Measurements from ENCODE around the gene KSR1. TPM values are rescaled to one million over a fixed set of nuclear protein-coding genes. Genes with fewer than 3 reads are reported as not detected.

Gene KSR1
- total RNA-seq, 2 donors from 2014 or later = 99.9 to 142 TPM

GRCh38 chr17:27586203-27586721 lies 130.0 kb downstream of the KSR1 start:
- no peak overlapping the region for H3K27ac ChIP-seq
- ATAC-seq (no peak), DNase-seq (no peak)
- intact Hi-C loops (cut with DNase I) = loop anchor here (10.0 kb wide), 1 partner anchor 101 kb away; no protein-coding TSS in a partner anchor
- H3K27me3 ChIP-seq = no peaks in the 10 kb centered on the region
- TF ChIP-seq POLR2A (IDR thresholded peaks at IDR 0.05) = no peak
- TF ChIP-seq CTCF (IDR thresholded peaks at IDR 0.05) = no peak
- H3K36me3 ChIP-seq (replicated peaks in 1 of 2; ENCODE audit: insufficient read depth in 1 of 2, low read depth in 2 of 2) = peaks cover 0 to 18% of the 10 kb centered on the region in 2 donors
- H3K9me3 ChIP-seq = no peaks in the 10 kb centered on the region
- H3K4me3 ChIP-seq = no peak overlapping the region
- H3K4me1 ChIP-seq = peaks cover 3% of the 10 kb centered on the region
- 64 to 71% methylated on average over 7 to 8 of the region's 8 CpGs for WGBS, 2 donors

GRCh38 chr17:27588354-27588753 lies 132.1 kb downstream of the KSR1 start:
- intact Hi-C loops (cut with DNase I) = loop anchor here (10.0 kb wide), 1 partner anchor 104 kb away; no protein-coding TSS in a partner anchor
- Histone ChIP-seq H3K36me3 (replicated peaks in 1 of 2; ENCODE audit: insufficient read depth in 1 of 2, low read depth in 2 of 2) (peaks cover 0 to 31% of the 10 kb centered on the region in 2 donors), H3K27ac (no peak overlapping the region), H3K4me3 (no peak overlapping the region), H3K9me3 (no peaks in the 10 kb centered on the region), H3K4me1 (no peaks in the 10 kb centered on the region), H3K27me3 (no peaks in the 10 kb centered on the region)
- ATAC-seq (no peak), DNase-seq (no peak)
- WGBS, 2 donors = 89% methylated on average over 4 to 15 of the region's 15 CpGs
- TF ChIP-seq CTCF (IDR thresholded peaks at IDR 0.05) (no peak), POLR2A (IDR thresholded peaks at IDR 0.05) (no peak)

GRCh38 chr17:27590864-27591263 lies 134.6 kb downstream of the KSR1 start:
- Histone ChIP-seq H3K9me3 (no peaks in the 10 kb centered on the region), H3K36me3 (replicated peaks in 1 of 2; ENCODE audit: insufficient read depth in 1 of 2, low read depth in 2 of 2) (peaks cover 0 to 28% of the 10 kb centered on the region in 2 donors), H3K4me1 (no peaks in the 10 kb centered on the region), H3K27me3 (no peaks in the 10 kb centered on the region), H3K4me3 (no peak overlapping the region), H3K27ac (peak overlapping the region in 1 of 4 donors; percentile 6)
- TF ChIP-seq CTCF (IDR thresholded peaks at IDR 0.05) = no peak
- no peak for TF ChIP-seq POLR2A (IDR thresholded peaks at IDR 0.05)
- intact Hi-C loops (cut with DNase I) = loop anchor here (5.0 kb wide), 1 partner anchor 229 kb away; no protein-coding TSS in a partner anchor
- ATAC-seq (no peak), DNase-seq (no peak)
- 97 to 99% methylated on average over 3 of the region's 3 CpGs for WGBS, 2 donors

- WGBS, 2 donors = 70 to 81% methylated on average over 3 of the region's 3 CpGs
- H3K9me3 ChIP-seq = no peaks in the 10 kb centered on the region
- no peak overlapping the region for H3K27ac ChIP-seq
- TF ChIP-seq CTCF (IDR thresholded peaks at IDR 0.05) = no peak
- TF ChIP-seq POLR2A (IDR thresholded peaks at IDR 0.05) = no peak
- no peaks in the 10 kb centered on the region for H3K4me1 ChIP-seq
- no peak overlapping the region for H3K4me3 ChIP-seq
- DNase-seq (no peak), ATAC-seq (no peak)
- H3K27me3 ChIP-seq = no peaks in the 10 kb centered on the region
- H3K36me3 ChIP-seq (replicated peaks in 1 of 2; ENCODE audit: insufficient read depth in 1 of 2, low read depth in 2 of 2) = peaks cover 0 to 28% of the 10 kb centered on the region in 2 donors
- intact Hi-C loops (cut with DNase I) = loop anchor here (5.0 kb wide), 1 partner anchor 230 kb away; no protein-coding TSS in a partner anchor
Measured at GRCh38 chr17:27591986-27592385, 135.7 kb downstream of the KSR1 start.
